Spinal cord (tissue), 10 donors: ENCODE data around the gene B3GNT9. TPM values are rescaled to one million over a fixed set of nuclear protein-coding genes. Genes with fewer than 3 reads are reported as not detected.
A peak's percentile ranks its signal among the peaks of the same experiment; 100 is the strongest.

Experiments
- DNase-seq, 6 donors: peaks; one replicate each; pipeline versions ENCODE4 v3.0.0 to v3.0.0-alpha.2; 2013 to 2015; ENCODE audit warnings: low spot score in 6 of 6, low read depth in 4 of 6
- H3K27ac ChIP-seq: one replicate; pipeline ENCODE4 v1.5.1; 2013; ENCODE audit warnings: low read depth, low read length, control low read depth
- H3K27me3 ChIP-seq: one replicate; pipeline ENCODE4 v1.6.1; 2013; ENCODE audit warnings: low read length; ENCODE audit not compliant: control insufficient read depth, insufficient read depth
- H3K36me3 ChIP-seq: one replicate; pipeline ENCODE4 v1.6.1; 2013; ENCODE audit warnings: low read length; ENCODE audit not compliant: control insufficient read depth, insufficient read depth
- H3K4me1 ChIP-seq: one replicate; pipeline ENCODE4 v1.6.1; 2013; ENCODE audit warnings: low read length; ENCODE audit not compliant: control insufficient read depth, insufficient read depth
- H3K4me3 ChIP-seq: one replicate; pipeline ENCODE4 v1.5.1; 2013; ENCODE audit warnings: low read depth, low read length, control low read depth
- H3K9me3 ChIP-seq: one replicate; pipeline ENCODE4 v1.6.1; 2013; ENCODE audit warnings: low read length; ENCODE audit not compliant: control insufficient read depth, insufficient read depth
- WGBS: methylation state at CpG from one replicate; pipeline ENCODE4 v1.1.5; 2013; ENCODE audit warnings: missing lambda C conversion rate; ENCODE audit not compliant: insufficient coverage; 5-methylcytosine and 5-hydroxymethylcytosine counted together
- polyA plus RNA-seq, 2 donors: library from polyadenylated mRNA; unstranded; fragments of 120-200 nt; gene quantifications; one replicate each; pipeline ENCODE4 v1.2.1, GENCODE V29; 2013; ENCODE audit not compliant: insufficient read length in 2 of 2
- total RNA-seq, 2 donors: library from RNA; depleted of rRNA in 1 of 2; stranded (reverse); fragments of 120-200 nt in 1 of 2; fragments of >200 nt in 1 of 2; gene quantifications; one replicate each; pipeline versions ENCODE4 v1.2.3 to v1.2.4, GENCODE V29; 2013 to 2014
- donor health status: healthy.

B3GNT9 gene
- total and polyA plus RNA-seq, 4 donors: 6.2 to 34.9 (median 11.0) TPM

GRCh38 chr16:67180166-67180565, 29.4 kb upstream of the B3GNT9 start:
- Histone ChIP-seq H3K9me3 (no peaks in the 10 kb centered on the region), H3K27ac (no peak overlapping the region), H3K4me1 (peaks cover 57% of the 10 kb centered on the region), H3K27me3 (peaks cover 3% of the 10 kb centered on the region), H3K36me3 (peaks cover 32% of the 10 kb centered on the region), H3K4me3 (no peak overlapping the region)
- DNase-seq: no peak
- WGBS: 93% methylated on average over 16 of the region's 16 CpGs

GRCh38 chr16:67179421-67180080, 28.8 kb upstream of the B3GNT9 start:
- H3K27ac ChIP-seq: no peak overlapping the region
- WGBS: 90% methylated on average over 11 of the region's 13 CpGs

GRCh38 chr16:67177743-67178699, 27.2 kb upstream of the B3GNT9 start:
- H3K9me3 ChIP-seq: no peaks in the 10 kb centered on the region
- peak in 2 of 6 donors; percentile 71 to 87 for DNase-seq
- H3K4me1 ChIP-seq: peaks cover 61% of the 10 kb centered on the region
- peaks cover 17% of the 10 kb centered on the region for H3K27me3 ChIP-seq
- H3K36me3 ChIP-seq: peaks cover 36% of the 10 kb centered on the region
- 11% methylated on average over 72 of the region's 73 CpGs for WGBS
- H3K27ac ChIP-seq: no peak overlapping the region
- peak overlapping the region; percentile 18 for H3K4me3 ChIP-seq

More at GRCh38 chr16:67179421-67180080, 28.8 kb upstream of the B3GNT9 start:
- Histone ChIP-seq H3K36me3 (peaks cover 36% of the 10 kb centered on the region), H3K27me3 (peaks cover 8% of the 10 kb centered on the region), H3K4me3 (no peak overlapping the region), H3K4me1 (peaks cover 57% of the 10 kb centered on the region), H3K9me3 (no peaks in the 10 kb centered on the region)
- no peak for DNase-seq

GRCh38 chr16:67176662-67177061, 25.9 kb upstream of the B3GNT9 start:
- Histone ChIP-seq H3K36me3 (peaks cover 36% of the 10 kb centered on the region), H3K4me3 (no peak overlapping the region), H3K27ac (no peak overlapping the region), H3K9me3 (no peaks in the 10 kb centered on the region), H3K4me1 (peaks cover 60% of the 10 kb centered on the region), H3K27me3 (peaks cover 19% of the 10 kb centered on the region)
- no peak for DNase-seq
- WGBS: 81% methylated on average over 12 of the region's 12 CpGs

- WGBS: 23% methylated on average over 31 of the region's 31 CpGs
- Histone ChIP-seq H3K27me3 (peaks cover 33% of the 10 kb centered on the region), H3K27ac (no peak overlapping the region), H3K36me3 (peaks cover 28% of the 10 kb centered on the region), H3K4me1 (peaks cover 67% of the 10 kb centered on the region), H3K4me3 (peak overlapping the region; percentile 37), H3K9me3 (no peaks in the 10 kb centered on the region)
- DNase-seq: no peak
Observed at GRCh38 chr16:67174706-67175231, 24.0 kb upstream of the B3GNT9 start.

GRCh38 chr16:67173808-67174705, 23.3 kb upstream of the B3GNT9 start:
- Histone ChIP-seq H3K36me3 (peaks cover 21% of the 10 kb centered on the region), H3K27ac (peak overlapping the region; percentile 25), H3K9me3 (no peaks in the 10 kb centered on the region), H3K27me3 (peaks cover 40% of the 10 kb centered on the region), H3K4me1 (peaks cover 74% of the 10 kb centered on the region), H3K4me3 (peak overlapping the region; percentile 37)
- DNase-seq: peak in 3 of 6 donors; percentile 61 to 91 (median 83)
- WGBS: under 1% methylated on average over 71 of the region's 71 CpGs

- H3K27me3 ChIP-seq: peaks cover 47% of the 10 kb centered on the region
- H3K4me1 ChIP-seq: peaks cover 70% of the 10 kb centered on the region
- WGBS: 56% methylated on average over 1 of the region's 1 CpG
Observed at GRCh38 chr16:67173323-67173722, 22.5 kb upstream of the B3GNT9 start.

GRCh38 chr16:67170949-67171649, 20.3 kb upstream of the B3GNT9 start:
- H3K4me1 ChIP-seq: peaks cover 51% of the 10 kb centered on the region
- peak overlapping the region; percentile 57 for H3K27ac ChIP-seq
- DNase-seq: no peak
- peaks cover 69% of the 10 kb centered on the region for H3K27me3 ChIP-seq
- no peaks in the 10 kb centered on the region for H3K9me3 ChIP-seq
- H3K4me3 ChIP-seq: peak overlapping the region; percentile 40
- H3K36me3 ChIP-seq: peaks cover 20% of the 10 kb centered on the region
- 33% methylated on average over 11 of the region's 14 CpGs for WGBS

More at GRCh38 chr16:67173323-67173722, 22.5 kb upstream of the B3GNT9 start:
- Histone ChIP-seq H3K9me3 (no peaks in the 10 kb centered on the region), H3K36me3 (peaks cover 19% of the 10 kb centered on the region), H3K4me3 (no peak overlapping the region), H3K27ac (no peak overlapping the region)
- no peak for DNase-seq
